ENCODE measurements around the gene TCP11L1. TPM values are rescaled to one million over a fixed set of nuclear protein-coding genes. Genes with fewer than 3 reads are reported as not detected.

Gene TCP11L1
- total RNA-seq, 1 donor from 2014 or later: 18.1 TPM

GRCh38 chr11:33001281-33001680 is 38.1 kb upstream of the TCP11L1 start:
- no peaks in the 10 kb centered on the region for H3K36me3 ChIP-seq
- TF ChIP-seq CTCF (IDR thresholded peaks at IDR 0.05): no peak
- no peaks in the 10 kb centered on the region for H3K27me3 ChIP-seq (ENCODE audit: low read depth)
- H3K27ac ChIP-seq: no peak overlapping the region
- no peak overlapping the region for H3K4me3 ChIP-seq
- no peaks in the 10 kb centered on the region for H3K9me3 ChIP-seq
- H3K4me1 ChIP-seq: no peaks in the 10 kb centered on the region
- no peak for DNase-seq
- intact Hi-C loops (cut with DNase I): no loop called here
- no peak for ATAC-seq

GRCh38 chr11:33001751-33002542 is 37.4 kb upstream of the TCP11L1 start:
- intact Hi-C loops (cut with DNase I): no loop called here
- Histone ChIP-seq H3K4me1 (no peaks in the 10 kb centered on the region), H3K36me3 (no peaks in the 10 kb centered on the region), H3K4me3 (no peak overlapping the region), H3K9me3 (no peaks in the 10 kb centered on the region), H3K27me3 (ENCODE audit: low read depth) (no peaks in the 10 kb centered on the region), H3K27ac (no peak overlapping the region)
- ATAC-seq (peak in 1 of 2 donors; percentile 48), DNase-seq (no peak)
- TF ChIP-seq CTCF (IDR thresholded peaks at IDR 0.05): no peak

GRCh38 chr11:33005175-33005574 is 34.2 kb upstream of the TCP11L1 start:
- no peaks in the 10 kb centered on the region for H3K4me1 ChIP-seq
- H3K27me3 ChIP-seq (ENCODE audit: low read depth): no peaks in the 10 kb centered on the region
- no peak overlapping the region for H3K27ac ChIP-seq
- ATAC-seq: no peak
- intact Hi-C loops (cut with DNase I): no loop called here
- no peak overlapping the region for H3K4me3 ChIP-seq
- H3K9me3 ChIP-seq: no peaks in the 10 kb centered on the region
- no peaks in the 10 kb centered on the region for H3K36me3 ChIP-seq
- no peak for DNase-seq
- TF ChIP-seq CTCF (IDR thresholded peaks at IDR 0.05): no peak

- no peak for DNase-seq
- no peaks in the 10 kb centered on the region for H3K4me1 ChIP-seq
- intact Hi-C loops (cut with DNase I): no loop called here
- no peak overlapping the region for H3K4me3 ChIP-seq
- H3K9me3 ChIP-seq: no peaks in the 10 kb centered on the region
- no peaks in the 10 kb centered on the region for H3K27me3 ChIP-seq (ENCODE audit: low read depth)
- H3K27ac ChIP-seq: no peak overlapping the region
- ATAC-seq: no peak
- no peak for TF ChIP-seq CTCF (IDR thresholded peaks at IDR 0.05)
- no peaks in the 10 kb centered on the region for H3K36me3 ChIP-seq
Measured at GRCh38 chr11:33006010-33006409, 33.4 kb upstream of the TCP11L1 start.

- Histone ChIP-seq H3K9me3 (no peaks in the 10 kb centered on the region), H3K4me1 (peaks cover 11% of the 10 kb centered on the region), H3K27me3 (ENCODE audit: low read depth) (peaks cover 12% of the 10 kb centered on the region), H3K27ac (no peak overlapping the region), H3K36me3 (no peaks in the 10 kb centered on the region), H3K4me3 (no peak overlapping the region)
- ATAC-seq (no peak), DNase-seq (no peak)
- no peak for TF ChIP-seq CTCF (IDR thresholded peaks at IDR 0.05)
- intact Hi-C loops (cut with DNase I): no loop called here
Measured at GRCh38 chr11:33013755-33014154, 25.6 kb upstream of the TCP11L1 start.

All from lower lobe of right lung (tissue), 2 donors.